HL-60 (cell line): ENCODE data around the gene VPS18.

Experiments used
- DNase-seq, 2 experiments: peaks; one replicate each; pipeline ENCODE4 v3.0.0-alpha.2; 2010 to 2020; ENCODE audit warnings: low read depth in 1 of 2, low spot score in 1 of 2
- H3K27ac ChIP-seq: fragments of 250-450 bp; sonication (Bioruptor Pico); replicated peaks from 2 replicates; pipeline ENCODE4 v1.5.1; 2020; ENCODE audit warnings: mild to moderate bottlenecking, moderate library complexity
- H3K27me3 ChIP-seq: fragments of 250-450 bp; sonication (Bioruptor Pico); 2 replicates; pipeline ENCODE4 v1.5.1; 2021; ENCODE audit warnings: mild to moderate bottlenecking, moderate library complexity; ENCODE audit not compliant: insufficient read depth, poor library complexity, severe bottlenecking
- H3K4me3 ChIP-seq: replicated peaks from 2 replicates; pipeline ENCODE4 v1.5.1; 2011; ENCODE audit warnings: mild to moderate bottlenecking, control low read depth, low read length; ENCODE audit not compliant: insufficient read depth
- CTCF ChIP-seq: IDR thresholded peaks from one replicate; pipeline ENCODE4 v1.5.1; 2011; ENCODE audit warnings: low read length, control low read depth, inconsistent platforms; ENCODE audit not compliant: insufficient read depth
- GABPA ChIP-seq: IDR thresholded peaks from 2 replicates; pipeline ENCODE4 v1.6.1; 2012; ENCODE audit warnings: low read depth
- POLR2AphosphoS5 ChIP-seq: IDR thresholded peaks from 2 replicates; pipeline ENCODE4 v1.6.1; 2012; ENCODE audit warnings: low read depth
- REST ChIP-seq: IDR thresholded peaks from 2 replicates; pipeline ENCODE4 v1.6.1; 2012; ENCODE audit warnings: low read depth; ENCODE audit not compliant: insufficient replicate concordance
- SPI1 ChIP-seq: IDR thresholded peaks from 2 replicates; pipeline ENCODE4 v1.6.1; 2012; ENCODE audit warnings: low read depth, mild to moderate bottlenecking, borderline replicate concordance

VPS18 gene

GRCh38 chr15:40933517-40933902 lies 39.3 kb downstream of the VPS18 start:
- peak; percentile 83 for TF ChIP-seq SPI1
- no peak for TF ChIP-seq REST
- peaks cover 22% of the 10 kb centered on the region for H3K27me3 ChIP-seq
- H3K27ac ChIP-seq = no peak overlapping the region
- DNase-seq = peak in 1 of 2 experiments; percentile 29
- no peak overlapping the region for H3K4me3 ChIP-seq

GRCh38 chr15:40934457-40934856 lies 40.2 kb downstream of the VPS18 start:
- DNase-seq = no peak
- TF ChIP-seq GABPA = no peak
- no peak for TF ChIP-seq REST
- TF ChIP-seq SPI1 = no peak
- TF ChIP-seq CTCF = no peak
- no peak for TF ChIP-seq POLR2AphosphoS5
- Histone ChIP-seq H3K27ac (no peak overlapping the region), H3K4me3 (no peak overlapping the region), H3K27me3 (peaks cover 14% of the 10 kb centered on the region)

GRCh38 chr15:40936234-40936708 lies 42.0 kb downstream of the VPS18 start:
- TF ChIP-seq SPI1 (no peak), POLR2AphosphoS5 (no peak), REST (no peak), GABPA (no peak), CTCF (no peak)
- Histone ChIP-seq H3K27ac (no peak overlapping the region), H3K27me3 (no peaks in the 10 kb centered on the region), H3K4me3 (no peak overlapping the region)
- no peak for DNase-seq
